B cell (primary cell): ENCODE results near the gene NAPA. TPM values are rescaled to one million over a fixed set of nuclear protein-coding genes. Genes with fewer than 3 reads are reported as not detected.

Experiments
- ATAC-seq: fragments of 200-7000 bp; cut with Tn5 transposase; one replicate; pipeline ENCODE4 v1.10.0; 2021; ENCODE audit warnings: low read depth, mild to moderate bottlenecking, moderate number of reproducible peaks, moderate library complexity
- CTCF ChIA-PET: fragments of 350-600 bp; sonication (Branson Sonifier 250); formaldehyde crosslinking; loops from one replicate; lab custom pipeline; 2021; ENCODE audit warnings: antibody characterized with exemption, inconsistent platforms; lab: Charles Lee
- POLR2A ChIA-PET: fragments of 350-600 bp; sonication (Branson Sonifier 250); formaldehyde crosslinking; loops from one replicate; lab custom pipeline; 2021; ENCODE audit warnings: antibody characterized with exemption; lab: Charles Lee
- DNase-seq: peaks from one replicate; pipeline ENCODE4 v3.0.0; 2013
- H2AFZ ChIP-seq: 2 replicates; pipeline ENCODE4 v1.6.1; 2012; ENCODE audit warnings: mild to moderate bottlenecking, low read depth, low read length; ENCODE audit not compliant: insufficient read depth, poor library complexity, severe bottlenecking
- H3K27ac ChIP-seq, 2 donors: 1 replicate in 1 of 2; 2 replicates in 1 of 2; pipeline ENCODE4 v1.5.1; 2012 to 2013; ENCODE audit warnings: low read length in 2 of 2, mild to moderate bottlenecking in 2 of 2, moderate library complexity in 1 of 2
- H3K27me3 ChIP-seq, 4 experiments: fragments of 200-600 bp in 1 of 4; sonication (generic) in 1 of 4; replicated peaks in 1 of 4; 1 replicate in 2 of 4; 2 replicates in 2 of 4; pipeline versions ENCODE4 v1.6.1 to v1.7.0; 2013 to 2016; ENCODE audit warnings: low read length in 3 of 4, mild to moderate bottlenecking in 2 of 4, mixed read lengths in 1 of 4, moderate library complexity in 1 of 4; ENCODE audit not compliant: insufficient read depth in 4 of 4, control insufficient read depth in 3 of 4; ENCODE audit errors: control extremely low read depth in 1 of 4
- H3K36me3 ChIP-seq, 2 experiments: replicated peaks in 1 of 2; 1 replicate in 1 of 2; 2 replicates in 1 of 2; pipeline versions ENCODE4 v1.6.1 to v1.7.1; 2013; ENCODE audit warnings: low read length in 1 of 2; ENCODE audit not compliant: insufficient read depth in 2 of 2, control insufficient read depth in 1 of 2; ENCODE audit errors: control extremely low read depth in 1 of 2, extremely low read depth in 1 of 2
- H3K4me1 ChIP-seq, 2 donors: fragments of 200-600 bp in 1 of 2; sonication (generic) in 1 of 2; 1 replicate in 1 of 2; 2 replicates in 1 of 2; pipeline versions ENCODE4 v1.5.1 to v1.6.1; 2013 to 2017; ENCODE audit warnings: low read length in 2 of 2; ENCODE audit not compliant: control insufficient read depth in 2 of 2, insufficient read depth in 2 of 2
- H3K4me2 ChIP-seq: replicated peaks from 2 replicates; pipeline ENCODE3; 2012; ENCODE audit warnings: mild to moderate bottlenecking, low read depth, low read length; ENCODE audit not compliant: poor library complexity, severe bottlenecking
- H3K4me3 ChIP-seq, 5 experiments: fragments of 200-600 bp in 1 of 5; sonication (generic) in 1 of 5; 1 replicate in 3 of 5; 2 replicates in 2 of 5; pipeline versions ENCODE4 v1.5.1 to v1.7.0; 2011 to 2016; ENCODE audit warnings: low read length in 4 of 5, mild to moderate bottlenecking in 4 of 5, low read depth in 2 of 5, control low read depth in 1 of 5, moderate library complexity in 1 of 5; ENCODE audit not compliant: insufficient read depth in 1 of 5; ENCODE audit errors: control extremely low read depth in 1 of 5, extremely low read depth in 1 of 5
- H3K79me2 ChIP-seq: fragments of 200-600 bp; sonication (generic); one replicate; pipeline ENCODE4 v1.6.0; 2016; ENCODE audit warnings: low read length; ENCODE audit not compliant: control insufficient read depth, insufficient read depth
- H3K9ac ChIP-seq: fragments of 200-600 bp; sonication (generic); 2 replicates; pipeline ENCODE4 v1.6.1; 2017; ENCODE audit warnings: mild to moderate bottlenecking, low read length, moderate library complexity
- H3K9me3 ChIP-seq, 3 donors: one replicate each; pipeline versions ENCODE4 v1.6.1 to v1.7.1; 2013; ENCODE audit warnings: low read length in 2 of 3; ENCODE audit not compliant: control insufficient read depth in 2 of 3, insufficient read depth in 1 of 3; ENCODE audit errors: control extremely low read depth in 1 of 3
- H4K20me1 ChIP-seq: 2 replicates; pipeline ENCODE4 v1.6.0; 2012; ENCODE audit warnings: mild to moderate bottlenecking, low read length; ENCODE audit not compliant: insufficient read depth, control insufficient read depth, poor library complexity, severe bottlenecking
- H3K27ac Mint-ChIP-seq: one replicate; pipeline ENCODE4 v1.8.0; 2021; ENCODE audit warnings: mixed read lengths
- H3K27me3 Mint-ChIP-seq: one replicate; pipeline ENCODE4 v1.8.0; 2021; ENCODE audit warnings: mixed read lengths
- H3K4me1 Mint-ChIP-seq: one replicate; pipeline ENCODE4 v1.8.0; 2021; ENCODE audit warnings: mixed read lengths
- H3K4me3 Mint-ChIP-seq: one replicate; pipeline ENCODE4 v1.8.0; 2021; ENCODE audit warnings: mixed read lengths
- H3K9me3 Mint-ChIP-seq: one replicate; pipeline ENCODE4 v1.8.0; 2022; ENCODE audit warnings: mixed read lengths; ENCODE audit not compliant: insufficient read depth
- CTCF ChIP-seq: fragments of 200-600 bp; IDR thresholded peaks from one replicate; pipeline ENCODE4 v1.8.0; 2022; ENCODE audit warnings: antibody characterized with exemption, mild to moderate bottlenecking
- EZH2 ChIP-seq: IDR thresholded peaks from 2 replicates; pipeline ENCODE4 v1.6.1; 2012; ENCODE audit warnings: borderline replicate concordance, low read depth, mild to moderate bottlenecking, moderate library complexity, low read length; ENCODE audit not compliant: insufficient read depth, poor library complexity, severe bottlenecking
- WGBS: methylation state at CpG from one replicate; pipeline ENCODE4 v1.1.5; 2013; ENCODE audit warnings: missing lambda C conversion rate; ENCODE audit not compliant: insufficient coverage; 5-methylcytosine and 5-hydroxymethylcytosine counted together
- intact Hi-C: fragments of 100-400 bp; cut with micrococcal nuclease; formaldehyde crosslinking; loops from one replicate; pipeline ENCODE4 v1.10.0; 2022
- polyA plus RNA-seq: library from polyadenylated mRNA; depleted of rRNA; stranded (reverse); fragments of >200 nt; gene quantifications from 2 replicates; pipeline ENCODE4 v1.2.3, GENCODE V29; 2012
- total RNA-seq, 2 donors: library from RNA; stranded (reverse); fragments of 120-200 nt in 1 of 2; gene quantifications; 1 replicate in 1 of 2; 2 replicates in 1 of 2; pipeline versions ENCODE4 v1.2.3 to v1.2.4, GENCODE V29; 2013 to 2022

The NAPA gene
- total and polyA plus RNA-seq, 2 donors (not counting 1 experiment from before 2014, with no cell fraction given): 66.8 to 86.5 TPM

GRCh38 chr19:47509973-47510372 is 4.9 kb downstream of the NAPA start:
- Mint-ChIP-seq H3K9me3 (no peaks in the 10 kb centered on the region), H3K27ac (no peak overlapping the region), H3K4me1 (peaks cover 45% of the 10 kb centered on the region), H3K27me3 (no peaks in the 10 kb centered on the region), H3K4me3 (no peak overlapping the region)
- H3K4me1 ChIP-seq: peaks cover 22 to 26% of the 10 kb centered on the region in 2 donors
- H3K4me3 ChIP-seq: no peak overlapping the region
- peaks cover 98% of the 10 kb centered on the region for H4K20me1 ChIP-seq
- ATAC-seq: no peak
- H3K9ac ChIP-seq: no peak overlapping the region
- peaks cover 0 to 19% of the 10 kb centered on the region in 2 experiments for H3K36me3 ChIP-seq
- H3K4me2 ChIP-seq: no peak overlapping the region
- no peak for DNase-seq
- H2AFZ ChIP-seq: no peak overlapping the region
- no peak overlapping the region for H3K27ac ChIP-seq
- POLR2A ChIA-PET: no interaction called here
- CTCF ChIA-PET: interaction anchor here (1.4 kb wide), 1 partner anchor 23 kb away, joined by 3 read pairs; no protein-coding TSS in a partner anchor
- TF ChIP-seq CTCF: no peak
- no peak for TF ChIP-seq EZH2
- H3K9me3 ChIP-seq: peaks cover 0 to 3% (median 0%) of the 10 kb centered on the region in 3 donors
- H3K27me3 ChIP-seq: no peaks in the 10 kb centered on the region
- peaks cover 93% of the 10 kb centered on the region for H3K79me2 ChIP-seq
- WGBS: 85% methylated on average over 8 of the region's 8 CpGs
- intact Hi-C loops: loop anchor here (10.0 kb wide), 1 partner anchor 655 kb away; the partner anchor contains the start of gene AP2S1

- H2AFZ ChIP-seq: no peak overlapping the region
- H3K9me3 Mint-ChIP-seq: no peaks in the 10 kb centered on the region
- WGBS: 91% methylated on average over 19 of the region's 20 CpGs
- H3K27ac Mint-ChIP-seq: no peak overlapping the region
- peaks cover 38% of the 10 kb centered on the region for H3K4me1 Mint-ChIP-seq
- no peak overlapping the region for H3K4me3 ChIP-seq
- peaks cover 88% of the 10 kb centered on the region for H3K79me2 ChIP-seq
- no peak overlapping the region for H3K4me2 ChIP-seq
- POLR2A ChIA-PET: no interaction called here
- no peaks in the 10 kb centered on the region for H3K9me3 ChIP-seq
- no peaks in the 10 kb centered on the region for H3K27me3 Mint-ChIP-seq
- H3K36me3 ChIP-seq: peaks cover 0 to 19% of the 10 kb centered on the region in 2 experiments
- TF ChIP-seq EZH2 (no peak), CTCF (no peak)
- DNase-seq (no peak), ATAC-seq (no peak)
- peaks cover 22 to 23% of the 10 kb centered on the region in 2 donors for H3K4me1 ChIP-seq
- H4K20me1 ChIP-seq: peaks cover 98% of the 10 kb centered on the region
- intact Hi-C loops: no loop called here
- H3K9ac ChIP-seq: no peak overlapping the region
- H3K27me3 ChIP-seq: no peaks in the 10 kb centered on the region
- CTCF ChIA-PET: no interaction called here
- no peak overlapping the region for H3K4me3 Mint-ChIP-seq
- no peak overlapping the region for H3K27ac ChIP-seq
Observed at GRCh38 chr19:47509170-47509847, 5.6 kb downstream of the NAPA start.
